OCI-LY3 (cell line): ENCODE results near the gene TRAPPC2L.

ENCODE experiments used
- CTCF ChIP-seq: fragments of 200-600, 300-600 bp; sonication (generic); IDR thresholded peaks from 2 replicates; pipeline ENCODE4 v1.5.1; 2014; ENCODE audit warnings: antibody characterized with exemption, low read length, low read depth
- EZH2phosphoT487 ChIP-seq: fragments of 200-600 bp; shearing (Covaris generic); IDR thresholded peaks from 2 replicates; pipeline ENCODE4 v1.6.1; 2018; ENCODE audit warnings: antibody characterized with exemption, mixed run types, low read depth

GRCh38 chr16:88831838-88832237 lies 25.1 kb upstream of the TRAPPC2L start:
- TF ChIP-seq CTCF: no peak
- TF ChIP-seq EZH2phosphoT487: no peak
